ENCODE measurements around the gene TENM4. TPM values are rescaled to one million over a fixed set of nuclear protein-coding genes. Genes with fewer than 3 reads are reported as not detected.

TENM4 gene
- total RNA-seq, 4 donors from 2014 or later, result 5.5 to 12.3 (median 8.9) TPM

DNA sequence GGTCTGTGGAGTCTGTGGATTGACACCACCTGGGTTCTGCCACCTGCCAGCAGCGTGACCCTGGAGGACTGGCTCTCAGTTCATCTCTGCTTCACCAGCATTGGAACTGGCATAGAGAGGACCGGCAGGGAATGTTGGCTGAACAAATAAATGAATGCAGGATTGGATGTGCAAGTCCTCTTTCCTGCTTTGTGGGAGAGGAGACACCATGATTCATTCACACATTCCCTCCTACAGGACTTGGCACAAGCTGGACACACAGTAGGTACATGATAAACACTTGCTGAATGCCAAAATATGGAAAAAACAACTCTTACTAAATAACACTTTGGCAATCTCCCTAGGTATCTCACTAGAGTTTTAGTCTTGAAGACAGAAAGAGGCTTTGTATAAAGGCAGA lies 749.6 kb downstream of the TENM4 start:
- WGBS, 2 donors (ENCODE audit: low coverage in 1 of 2), result no CpG with 5 or more reads among the region's 2 CpGs
- peaks cover 0 to 16% (median 0%) of the 10 kb centered on the region in 3 donors for H3K4me1 ChIP-seq
- ATAC-seq, result no peak

DNA sequence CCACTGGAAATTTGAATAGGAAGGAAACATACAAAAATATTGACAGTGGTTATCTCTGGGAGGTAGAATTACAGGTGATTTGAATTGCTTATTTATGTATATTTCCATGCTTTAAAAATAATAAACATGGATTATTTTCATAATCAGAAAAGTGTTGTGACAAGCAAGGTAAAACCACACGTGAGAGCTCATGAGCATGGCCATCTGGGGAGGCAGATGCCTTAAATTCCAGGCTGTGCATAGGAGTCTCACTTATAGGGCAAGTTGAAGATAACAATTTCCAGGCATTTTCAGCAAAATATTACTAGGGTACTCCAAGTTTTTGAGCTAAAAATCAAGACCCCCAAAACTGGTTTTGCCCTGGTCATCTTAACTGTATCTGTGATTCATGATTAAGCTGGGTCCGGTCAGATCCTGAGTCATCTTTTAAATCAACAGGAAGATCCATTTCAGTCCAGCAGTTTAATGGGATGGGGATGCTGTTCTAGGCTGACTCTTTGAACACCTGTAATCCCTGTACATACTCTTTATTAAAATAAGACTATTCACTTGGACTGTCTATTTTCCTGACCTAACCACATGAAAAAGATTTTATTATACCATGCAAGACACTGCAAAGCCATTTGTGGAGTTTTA lies 750.4 kb downstream of the TENM4 start:
- WGBS, 2 donors (ENCODE audit: low coverage in 1 of 2), result 68 to 94% methylated on average over 2 of the region's 2 CpGs
- Histone ChIP-seq H3K9me3 (no peaks in the 10 kb centered on the region), H3K27ac (no peak overlapping the region), H3K36me3 (no peaks in the 10 kb centered on the region), H3K27me3 (no peaks in the 10 kb centered on the region), H3K4me3 (no peak overlapping the region), H3K4me1 (peaks cover 0 to 16% (median 0%) of the 10 kb centered on the region in 3 donors)
- no peak for ATAC-seq
- TF ChIP-seq POLR2AphosphoS5 (IDR thresholded peaks at IDR 0.05) (no peak), POLR2A (IDR thresholded peaks at IDR 0.05) (no peak), EP300 (IDR thresholded peaks at IDR 0.05) (no peak)
- TF ChIP-seq, protein P1, sequence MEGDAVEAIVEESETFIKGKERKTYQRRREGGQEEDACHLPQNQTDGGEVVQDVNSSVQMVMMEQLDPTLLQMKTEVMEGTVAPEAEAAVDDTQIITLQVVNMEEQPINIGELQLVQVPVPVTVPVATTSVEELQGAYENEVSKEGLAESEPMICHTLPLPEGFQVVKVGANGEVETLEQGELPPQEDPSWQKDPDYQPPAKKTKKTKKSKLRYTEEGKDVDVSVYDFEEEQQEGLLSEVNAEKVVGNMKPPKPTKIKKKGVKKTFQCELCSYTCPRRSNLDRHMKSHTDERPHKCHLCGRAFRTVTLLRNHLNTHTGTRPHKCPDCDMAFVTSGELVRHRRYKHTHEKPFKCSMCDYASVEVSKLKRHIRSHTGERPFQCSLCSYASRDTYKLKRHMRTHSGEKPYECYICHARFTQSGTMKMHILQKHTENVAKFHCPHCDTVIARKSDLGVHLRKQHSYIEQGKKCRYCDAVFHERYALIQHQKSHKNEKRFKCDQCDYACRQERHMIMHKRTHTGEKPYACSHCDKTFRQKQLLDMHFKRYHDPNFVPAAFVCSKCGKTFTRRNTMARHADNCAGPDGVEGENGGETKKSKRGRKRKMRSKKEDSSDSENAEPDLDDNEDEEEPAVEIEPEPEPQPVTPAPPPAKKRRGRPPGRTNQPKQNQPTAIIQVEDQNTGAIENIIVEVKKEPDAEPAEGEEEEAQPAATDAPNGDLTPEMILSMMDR (IDR thresholded peaks at IDR 0.05), result no peak

More for the DNA sequence above, 749.6 kb downstream of the TENM4 start:
- no peak overlapping the region for H3K27ac ChIP-seq
- no peak overlapping the region for H3K4me3 ChIP-seq
- no peaks in the 10 kb centered on the region for H3K9me3 ChIP-seq
- no peaks in the 10 kb centered on the region for H3K36me3 ChIP-seq
- no peaks in the 10 kb centered on the region for H3K27me3 ChIP-seq
- TF ChIP-seq POLR2A (IDR thresholded peaks at IDR 0.05) (no peak), POLR2AphosphoS5 (IDR thresholded peaks at IDR 0.05) (no peak), EP300 (IDR thresholded peaks at IDR 0.05) (no peak)
- TF ChIP-seq, protein P1 (IDR thresholded peaks at IDR 0.05), result no peak

DNA sequence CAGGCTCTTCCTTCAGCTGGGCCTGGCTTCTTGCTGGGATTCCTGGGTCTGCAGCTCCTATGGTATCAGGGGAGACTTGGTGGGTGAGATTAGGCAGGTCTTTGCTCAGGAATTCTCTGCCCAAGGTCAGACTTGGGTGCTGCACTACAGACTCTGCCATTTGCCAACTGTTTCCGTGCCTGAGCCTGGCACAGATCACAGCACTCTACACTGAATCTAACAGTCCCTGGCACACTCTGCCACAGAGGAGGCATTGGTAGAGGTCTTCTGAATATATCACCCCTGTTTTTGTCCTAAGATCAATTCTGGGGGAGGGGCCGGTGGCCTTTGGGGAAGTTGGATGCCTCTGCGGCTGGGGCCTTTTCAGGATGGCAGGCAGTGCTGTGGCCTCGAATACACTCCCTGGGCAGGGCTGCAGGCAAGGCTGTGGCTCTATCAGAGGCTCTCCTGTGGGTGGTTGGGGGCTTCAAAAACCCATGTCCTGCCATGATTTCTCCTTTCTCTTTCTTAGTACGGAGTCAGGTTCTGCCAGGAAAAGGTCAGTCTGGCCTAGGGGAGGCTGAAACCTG lies 751.2 kb downstream of the TENM4 start:
- WGBS, 2 donors (ENCODE audit: low coverage in 1 of 2), result 79% methylated on average over 5 of the region's 5 CpGs; no CpG with 5 or more reads in 1 of the 2 donors
- H3K4me3 ChIP-seq, result no peak overlapping the region
- H3K9me3 ChIP-seq, result no peaks in the 10 kb centered on the region
- peaks cover 0 to 16% (median 0%) of the 10 kb centered on the region in 3 donors for H3K4me1 ChIP-seq
- no peaks in the 10 kb centered on the region for H3K27me3 ChIP-seq
- H3K27ac ChIP-seq, result no peak overlapping the region
- no peak for ATAC-seq
- no peaks in the 10 kb centered on the region for H3K36me3 ChIP-seq
- TF ChIP-seq, protein P1 (IDR thresholded peaks at IDR 0.05), result no peak

DNA sequence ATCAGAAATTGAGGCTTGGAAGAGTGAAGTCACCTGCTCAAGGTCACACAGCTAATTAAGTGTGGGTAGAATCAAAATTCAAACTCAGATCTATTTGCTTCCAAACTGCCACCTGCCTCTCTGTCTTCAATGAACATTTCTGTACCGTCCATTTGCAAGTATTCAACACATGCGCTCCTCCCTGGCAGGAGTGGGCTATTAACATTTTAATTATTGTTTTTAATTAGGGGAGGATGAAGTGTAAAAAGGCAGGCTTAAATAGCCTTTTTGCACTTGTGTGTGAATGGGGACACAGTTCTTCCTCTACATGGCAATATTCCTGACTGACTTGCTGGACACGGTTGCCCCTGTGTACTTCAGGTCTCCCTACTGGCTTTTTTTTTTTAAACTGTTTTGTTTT lies 751.7 kb downstream of the TENM4 start:
- Histone ChIP-seq H3K9me3 (no peaks in the 10 kb centered on the region), H3K36me3 (no peaks in the 10 kb centered on the region), H3K4me1 (peaks cover 0 to 16% (median 0%) of the 10 kb centered on the region in 3 donors), H3K27me3 (no peaks in the 10 kb centered on the region), H3K4me3 (no peak overlapping the region), H3K27ac (no peak overlapping the region)
- WGBS, 2 donors (ENCODE audit: low coverage in 1 of 2), result 72 to 97% methylated on average over 3 of the region's 3 CpGs
- TF ChIP-seq EP300 (IDR thresholded peaks at IDR 0.05) (no peak), POLR2AphosphoS5 (IDR thresholded peaks at IDR 0.05) (no peak), POLR2A (IDR thresholded peaks at IDR 0.05) (no peak)
- TF ChIP-seq, protein P1 (IDR thresholded peaks at IDR 0.05), result no peak
- ATAC-seq, result no peak

DNA sequence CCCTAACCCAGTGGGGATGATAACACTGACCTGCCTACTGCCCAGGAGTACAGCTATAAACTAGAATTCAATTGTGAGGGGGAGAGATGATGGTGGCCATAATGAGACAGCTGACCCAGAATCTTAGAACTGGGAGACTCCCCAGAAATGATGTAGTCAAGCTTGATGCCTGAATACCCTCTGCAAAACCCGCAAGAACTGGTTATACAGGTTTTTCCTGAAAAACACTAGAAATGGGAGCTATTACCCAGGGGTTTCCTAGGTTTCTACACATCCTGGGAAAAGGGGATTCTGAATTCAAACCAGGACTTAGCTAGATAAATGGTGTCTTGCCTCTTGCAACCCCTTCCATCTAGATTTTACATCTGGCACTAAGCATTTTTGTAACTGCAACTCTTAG lies 752.4 kb downstream of the TENM4 start:
- Histone ChIP-seq H3K36me3 (no peaks in the 10 kb centered on the region), H3K4me1 (peaks cover 0 to 16% (median 0%) of the 10 kb centered on the region in 3 donors), H3K9me3 (no peaks in the 10 kb centered on the region), H3K27me3 (no peaks in the 10 kb centered on the region), H3K4me3 (no peak overlapping the region), H3K27ac (no peak overlapping the region)
- ATAC-seq, result no peak
- TF ChIP-seq POLR2A (IDR thresholded peaks at IDR 0.05) (no peak), EP300 (IDR thresholded peaks at IDR 0.05) (no peak), POLR2AphosphoS5 (IDR thresholded peaks at IDR 0.05) (no peak)
- TF ChIP-seq, protein P1 (IDR thresholded peaks at IDR 0.05), result no peak
- WGBS, 2 donors (ENCODE audit: low coverage in 1 of 2), result 86% methylated on average over 1 of the region's 1 CpG; no CpG with 5 or more reads in 1 of the 2 donors
